Stomach (tissue), 4 donors: ENCODE data around the gene SNRPD2.

Source experiments
- EP300 ChIP-seq: sonication (generic); formaldehyde crosslinking; IDR thresholded peaks from one replicate; pipeline ENCODE4 v1.6.1; 2017; ENCODE audit warnings: antibody characterized with exemption
- POLR2A ChIP-seq, 4 donors: fragments of 450-650 bp; IDR thresholded peaks; one replicate each; pipeline ENCODE4 v1.6.1; 2016; ENCODE audit warnings: antibody characterized with exemption in 4 of 4, control low read depth in 2 of 4, mild to moderate bottlenecking in 1 of 4, moderate library complexity in 1 of 4
- POLR2AphosphoS5 ChIP-seq, 3 donors: sonication (generic); formaldehyde crosslinking; IDR thresholded peaks; one replicate each; pipeline ENCODE4 v1.6.1; 2016; ENCODE audit warnings: antibody characterized with exemption in 3 of 3
- TF ChIP-seq, protein P1 (sequence below), 7 experiments: fragments of 450-650 bp in 4 of 7; fragments of 200-600 bp in 3 of 7; sonication (generic) in 3 of 7; IDR thresholded peaks; one replicate each; pipeline ENCODE4 v1.5.1; 2016 to 2019; ENCODE audit warnings: antibody characterized with exemption in 7 of 7, control low read depth in 2 of 7, mild to moderate bottlenecking in 1 of 7

DNA sequence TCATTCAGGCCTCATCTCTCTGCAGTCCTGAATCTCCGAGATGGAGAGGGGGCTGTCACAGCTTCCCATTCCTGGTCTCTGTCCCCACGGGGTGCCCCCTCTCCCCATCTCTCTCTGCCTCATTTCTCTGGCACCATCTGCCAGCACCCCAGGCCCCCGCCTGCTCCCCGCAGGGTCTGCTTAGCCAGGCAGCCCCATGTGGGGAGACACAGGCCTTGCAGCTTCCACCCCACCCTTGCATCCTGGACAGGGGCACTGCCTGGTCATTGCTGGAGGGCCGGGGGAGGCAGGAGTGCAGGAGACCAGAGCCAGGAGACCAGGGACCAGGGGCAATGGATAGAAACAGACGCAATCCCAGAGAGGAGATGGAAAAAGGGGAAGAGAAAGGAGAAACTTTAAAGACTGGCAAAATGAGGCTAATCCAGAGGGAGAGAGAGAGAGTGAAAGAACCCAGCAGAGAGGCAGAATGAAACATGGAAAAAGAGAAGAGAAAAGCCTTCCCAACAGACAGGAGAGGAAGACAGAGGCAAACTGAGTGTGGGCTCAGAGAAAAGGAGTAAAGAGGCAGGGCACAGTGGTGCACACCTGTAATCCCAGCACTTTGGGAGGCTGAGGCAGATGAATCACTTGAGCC, 32.5 kb downstream of the SNRPD2 start:
- TF ChIP-seq POLR2A (IDR thresholded peaks at IDR 0.05) (no peak), EP300 (no peak), POLR2AphosphoS5 (IDR thresholded peaks at IDR 0.05) (no peak)
- TF ChIP-seq, protein P1, sequence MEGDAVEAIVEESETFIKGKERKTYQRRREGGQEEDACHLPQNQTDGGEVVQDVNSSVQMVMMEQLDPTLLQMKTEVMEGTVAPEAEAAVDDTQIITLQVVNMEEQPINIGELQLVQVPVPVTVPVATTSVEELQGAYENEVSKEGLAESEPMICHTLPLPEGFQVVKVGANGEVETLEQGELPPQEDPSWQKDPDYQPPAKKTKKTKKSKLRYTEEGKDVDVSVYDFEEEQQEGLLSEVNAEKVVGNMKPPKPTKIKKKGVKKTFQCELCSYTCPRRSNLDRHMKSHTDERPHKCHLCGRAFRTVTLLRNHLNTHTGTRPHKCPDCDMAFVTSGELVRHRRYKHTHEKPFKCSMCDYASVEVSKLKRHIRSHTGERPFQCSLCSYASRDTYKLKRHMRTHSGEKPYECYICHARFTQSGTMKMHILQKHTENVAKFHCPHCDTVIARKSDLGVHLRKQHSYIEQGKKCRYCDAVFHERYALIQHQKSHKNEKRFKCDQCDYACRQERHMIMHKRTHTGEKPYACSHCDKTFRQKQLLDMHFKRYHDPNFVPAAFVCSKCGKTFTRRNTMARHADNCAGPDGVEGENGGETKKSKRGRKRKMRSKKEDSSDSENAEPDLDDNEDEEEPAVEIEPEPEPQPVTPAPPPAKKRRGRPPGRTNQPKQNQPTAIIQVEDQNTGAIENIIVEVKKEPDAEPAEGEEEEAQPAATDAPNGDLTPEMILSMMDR (IDR thresholded peaks at IDR 0.05), result no peak
